Fibroblast of lung (primary cell): ENCODE results near the gene TDRD7. TPM values are rescaled to one million over a fixed set of nuclear protein-coding genes. Genes with fewer than 3 reads are reported as not detected.
"Not testable (repeated sequence)": the region's sequence is repeated elsewhere in the genome, so short reads cannot be mapped to it uniquely, and the experiment has no call there.

Experiments
- DNase-seq, 2 donors: peaks; one replicate each; pipeline versions ENCODE4 v3.0.0 to v3.0.0-alpha.2; 2010; ENCODE audit warnings: low read depth in 2 of 2
- H2AFZ ChIP-seq: 2 replicates; pipeline ENCODE4 v1.5.1; 2012; ENCODE audit warnings: low read length, control low read depth, inconsistent platforms
- H3K27ac ChIP-seq: 2 replicates; pipeline ENCODE4 v1.5.1; 2011; ENCODE audit warnings: low read length, control low read depth; ENCODE audit not compliant: insufficient read depth
- H3K27me3 ChIP-seq: 2 replicates; pipeline ENCODE4 v1.5.1; 2011; ENCODE audit warnings: mild to moderate bottlenecking, low read length; ENCODE audit not compliant: control insufficient read depth, insufficient read depth
- H3K36me3 ChIP-seq: 2 replicates; pipeline ENCODE4 v1.5.1; 2011; ENCODE audit warnings: low read length; ENCODE audit not compliant: control insufficient read depth, insufficient read depth
- H3K4me1 ChIP-seq: 2 replicates; pipeline ENCODE4 v1.5.1; 2011; ENCODE audit warnings: low read length; ENCODE audit not compliant: control insufficient read depth, insufficient read depth; ENCODE audit errors: extremely low read depth
- H3K4me2 ChIP-seq: 2 replicates; pipeline ENCODE4 v1.5.1; 2011; ENCODE audit warnings: low read length, control low read depth; ENCODE audit not compliant: insufficient read depth; ENCODE audit errors: extremely low read depth
- H3K4me3 ChIP-seq, 4 experiments: fragments of 200-600 bp in 1 of 4; sonication (generic) in 1 of 4; replicated peaks in 1 of 4; 2 replicates each; pipeline ENCODE4 v1.5.1; 2011 to 2016; ENCODE audit warnings: low read length in 4 of 4, low read depth in 3 of 4, mild to moderate bottlenecking in 3 of 4, control low read depth in 2 of 4, inconsistent platforms in 1 of 4, mixed read lengths in 1 of 4; ENCODE audit not compliant: insufficient read depth in 1 of 4; ENCODE audit errors: control extremely low read depth in 1 of 4
- H3K79me2 ChIP-seq: 2 replicates; pipeline ENCODE4 v1.5.1; 2012; ENCODE audit warnings: mild to moderate bottlenecking, low read length, inconsistent platforms; ENCODE audit not compliant: control insufficient read depth, insufficient read depth
- H3K9ac ChIP-seq: 2 replicates; pipeline ENCODE4 v1.5.1; 2011; ENCODE audit warnings: mild to moderate bottlenecking, low read length, control low read depth; ENCODE audit not compliant: insufficient read depth
- H3K9me3 ChIP-seq: 2 replicates; pipeline ENCODE4 v1.5.1; 2012; ENCODE audit warnings: low read depth, low read length; ENCODE audit not compliant: control insufficient read depth, insufficient read depth
- H4K20me1 ChIP-seq: 2 replicates; pipeline ENCODE4 v1.5.1; 2011; ENCODE audit warnings: low read length; ENCODE audit not compliant: control insufficient read depth, insufficient read depth; ENCODE audit errors: extremely low read depth
- CTCF ChIP-seq, 2 donors: IDR thresholded peaks in 1 of 2; conservative IDR thresholded peaks in 1 of 2; 1 replicate in 1 of 2; 2 replicates in 1 of 2; pipeline ENCODE4 v1.5.1; 2011 to 2012; ENCODE audit warnings: low read length in 2 of 2, control low read depth in 1 of 2, inconsistent platforms in 1 of 2, low read depth in 1 of 2, mild to moderate bottlenecking in 1 of 2
- EZH2 ChIP-seq: IDR thresholded peaks from 2 replicates; pipeline ENCODE4 v1.5.1; 2012; ENCODE audit warnings: low read length, control low read depth, mild to moderate bottlenecking; ENCODE audit errors: missing control alignments
- polyA plus RNA-seq, 2 donors: library from polyadenylated mRNA; depleted of rRNA in 1 of 2; stranded (reverse) in 1 of 2; unstranded in 1 of 2; fragments of >200 nt; gene quantifications; 2 replicates each; pipeline ENCODE4 v1.2.1, GENCODE V29; 2011 to 2012; ENCODE audit warnings: missing spikeins in 1 of 2
- total RNA-seq: library from RNA; depleted of rRNA; stranded (reverse); fragments of >200 nt; gene quantifications from 2 replicates; pipeline ENCODE4 v1.2.1, GENCODE V29; 2014

Gene TDRD7
- total and polyA plus RNA-seq, 2 donors (not counting 1 experiment from before 2014, with no cell fraction given): 9.8 to 14.7 TPM

GRCh38 chr9:97487107-97487506 is 75.2 kb downstream of the TDRD7 start:
- peak in 1 of 2 donors; percentile 39 for DNase-seq
- H3K9ac ChIP-seq: no peak overlapping the region

GRCh38 chr9:97487861-97488260 is 76.0 kb downstream of the TDRD7 start:
- Histone ChIP-seq H3K27me3 (no peaks in the 10 kb centered on the region), H3K36me3 (no peaks in the 10 kb centered on the region), H3K9ac (no peak overlapping the region), H3K4me1 (no peaks in the 10 kb centered on the region), H2AFZ (no peak overlapping the region), H3K79me2 (no peaks in the 10 kb centered on the region), H3K9me3 (no peaks in the 10 kb centered on the region), H4K20me1 (no peaks in the 10 kb centered on the region), H3K27ac (no peak overlapping the region), H3K4me2 (no peak overlapping the region), H3K4me3 (no peak overlapping the region)
- no peak for TF ChIP-seq CTCF (conservative IDR thresholded peaks at IDR 0.05 in 1 of 2, IDR thresholded peaks at IDR 0.05 in 1 of 2; ENCODE audit: low read depth in 1 of 2, low read length in 2 of 2)
- no peak for TF ChIP-seq EZH2
- no peak for DNase-seq

More at GRCh38 chr9:97487107-97487506, 75.2 kb downstream of the TDRD7 start:
- no peak overlapping the region for H3K4me3 ChIP-seq
- no peak overlapping the region for H3K27ac ChIP-seq
- no peak for TF ChIP-seq EZH2
- peak in 1 of 2 donors; percentile 43 for TF ChIP-seq CTCF (conservative IDR thresholded peaks at IDR 0.05 in 1 of 2, IDR thresholded peaks at IDR 0.05 in 1 of 2; ENCODE audit: low read depth in 1 of 2, low read length in 2 of 2)
- H4K20me1 ChIP-seq: no peaks in the 10 kb centered on the region
- no peak overlapping the region for H3K4me2 ChIP-seq
- no peak overlapping the region for H2AFZ ChIP-seq
- H3K36me3 ChIP-seq: no peaks in the 10 kb centered on the region
- no peaks in the 10 kb centered on the region for H3K4me1 ChIP-seq
- H3K79me2 ChIP-seq: no peaks in the 10 kb centered on the region
- no peaks in the 10 kb centered on the region for H3K27me3 ChIP-seq
- no peaks in the 10 kb centered on the region for H3K9me3 ChIP-seq

GRCh38 chr9:97491216-97491999 is 79.5 kb downstream of the TDRD7 start:
- Histone ChIP-seq H3K9ac (no peak overlapping the region), H4K20me1 (no peaks in the 10 kb centered on the region), H3K36me3 (no peaks in the 10 kb centered on the region), H3K4me2 (no peak overlapping the region), H3K27me3 (no peaks in the 10 kb centered on the region), H2AFZ (no peak overlapping the region), H3K4me3 (no peak overlapping the region), H3K79me2 (no peaks in the 10 kb centered on the region), H3K9me3 (no peaks in the 10 kb centered on the region), H3K27ac (no peak overlapping the region), H3K4me1 (no peaks in the 10 kb centered on the region)
- DNase-seq: no peak
- TF ChIP-seq EZH2: no peak
- no peak for TF ChIP-seq CTCF (conservative IDR thresholded peaks at IDR 0.05 in 1 of 2, IDR thresholded peaks at IDR 0.05 in 1 of 2; ENCODE audit: low read depth in 1 of 2, low read length in 2 of 2)

- not testable (repeated sequence) for H3K27ac ChIP-seq, H3K4me2 ChIP-seq, DNase-seq, H3K4me1 ChIP-seq, H2AFZ ChIP-seq, H4K20me1 ChIP-seq, H3K4me3 ChIP-seq, H3K36me3 ChIP-seq, H3K79me2 ChIP-seq, H3K9me3 ChIP-seq, H3K9ac ChIP-seq
- H3K27me3 ChIP-seq: peaks cover 16% of the 10 kb centered on the region
These were observed 85.9 kb downstream of the TDRD7 start for GRCh38 chr9:97497558-97498375.
